Liver (tissue), 3 donors: Measurements from ENCODE around the gene MRPL10.

Source experiments
- ATF3 ChIP-seq: IDR thresholded peaks from 2 replicates; pipeline ENCODE4 v1.6.1; 2016; ENCODE audit warnings: antibody characterized with exemption
- CTCF ChIP-seq: fragments of 150-350 bp; IDR thresholded peaks from 2 replicates; pipeline ENCODE4 v1.5.1; 2017; ENCODE audit warnings: improper control_type of control experiment, low read depth, low read length; ENCODE audit not compliant: missing input control
- GABPA ChIP-seq, 2 donors: IDR thresholded peaks in 1 of 2; conservative IDR thresholded peaks in 1 of 2; 2 replicates each; pipeline ENCODE4 v1.6.1; 2016; ENCODE audit warnings: antibody characterized with exemption in 2 of 2, mild to moderate bottlenecking in 1 of 2, moderate library complexity in 1 of 2
- HNF4A ChIP-seq, 2 donors: conservative IDR thresholded peaks; 2 replicates each; pipeline ENCODE4 v1.6.1; 2016; ENCODE audit warnings: antibody characterized with exemption in 2 of 2, mild to moderate bottlenecking in 2 of 2
- HNF4G ChIP-seq: IDR thresholded peaks from 2 replicates; pipeline ENCODE4 v1.6.1; 2016; ENCODE audit warnings: antibody characterized with exemption
- JUND ChIP-seq, 2 donors: IDR thresholded peaks; 2 replicates each; pipeline ENCODE4 v1.6.1; 2016; ENCODE audit warnings: antibody characterized with exemption in 2 of 2
- MAX ChIP-seq: IDR thresholded peaks from 2 replicates; pipeline ENCODE4 v1.6.1; 2016; ENCODE audit warnings: antibody characterized with exemption
- REST ChIP-seq: IDR thresholded peaks from 2 replicates; pipeline ENCODE4 v1.6.1; 2016; ENCODE audit warnings: antibody characterized with exemption, mild to moderate bottlenecking
- RXRA ChIP-seq, 2 donors: IDR thresholded peaks; 2 replicates each; pipeline ENCODE4 v1.6.1; 2017 to 2018; ENCODE audit warnings: antibody characterized with exemption in 2 of 2, mild to moderate bottlenecking in 1 of 2
- SP1 ChIP-seq: IDR thresholded peaks from 2 replicates; pipeline ENCODE4 v1.6.1; 2018; ENCODE audit warnings: antibody characterized with exemption, mild to moderate bottlenecking
- TAF1 ChIP-seq: conservative IDR thresholded peaks from 2 replicates; pipeline ENCODE4 v1.6.1; 2016; ENCODE audit warnings: antibody characterized with exemption, mild to moderate bottlenecking
- donor health status: healthy.
- donor health status: healthy.

GRCh38 chr17:47856830-47857229 lies 25.5 kb upstream of the MRPL10 start:
- TF ChIP-seq CTCF (no peak), ATF3 (no peak), JUND (IDR thresholded peaks at IDR 0.05) (no peak), SP1 (no peak), MAX (no peak), HNF4A (conservative IDR thresholded peaks at IDR 0.05) (no peak), GABPA (IDR thresholded peaks at IDR 0.05 in 1 of 2, conservative IDR thresholded peaks at IDR 0.05 in 1 of 2) (no peak), RXRA (IDR thresholded peaks at IDR 0.05) (no peak), TAF1 (no peak), REST (no peak), HNF4G (no peak)
